H9 (cell line): Measurements from ENCODE around the gene TMC8. TPM values are rescaled to one million over a fixed set of nuclear protein-coding genes. Genes with fewer than 3 reads are reported as not detected.

Source experiments
- DNase-seq: peaks from one replicate; pipeline ENCODE4 v3.0.0-alpha.2; 2017
- H2AFZ ChIP-seq: one replicate; pipeline ENCODE4 v1.6.1; 2013; ENCODE audit warnings: mild to moderate bottlenecking, low read length, control low read depth, moderate library complexity
- H2AK5ac ChIP-seq: 2 replicates; pipeline ENCODE4 v1.6.1; 2013; ENCODE audit warnings: low read length, control low read depth, mixed read lengths; ENCODE audit not compliant: insufficient read length
- H2BK120ac ChIP-seq: one replicate; pipeline ENCODE4 v1.6.1; 2013; ENCODE audit warnings: low read depth, mild to moderate bottlenecking, low read length, control low read depth, inconsistent platforms; ENCODE audit not compliant: poor library complexity, severe bottlenecking
- H2BK12ac ChIP-seq: 2 replicates; pipeline ENCODE4 v1.6.1; 2013; ENCODE audit warnings: low read length, control low read depth, mixed read lengths, low read depth; ENCODE audit not compliant: insufficient read length
- H2BK15ac ChIP-seq: 2 replicates; pipeline ENCODE4 v1.6.1; 2013; ENCODE audit warnings: low read depth, low read length, control low read depth
- H2BK20ac ChIP-seq: one replicate; pipeline ENCODE4 v1.6.1; 2013; ENCODE audit warnings: low read depth, mild to moderate bottlenecking, low read length, control low read depth, inconsistent platforms; ENCODE audit not compliant: poor library complexity, severe bottlenecking
- H2BK5ac ChIP-seq: 2 replicates; pipeline ENCODE4 v1.6.1; 2013; ENCODE audit warnings: low read length, control low read depth, mixed read lengths; ENCODE audit not compliant: insufficient read length
- H3K14ac ChIP-seq: 2 replicates; pipeline ENCODE4 v1.6.1; 2013; ENCODE audit warnings: low read length, control low read depth; ENCODE audit not compliant: insufficient read depth
- H3K18ac ChIP-seq: 2 replicates; pipeline ENCODE4 v1.6.1; 2013; ENCODE audit warnings: low read depth, mild to moderate bottlenecking, mixed read lengths, low read length, control low read depth; ENCODE audit not compliant: insufficient read length
- H3K23ac ChIP-seq: 2 replicates; pipeline ENCODE4 v1.6.1; 2013; ENCODE audit warnings: low read length, control low read depth, mixed read lengths, low read depth; ENCODE audit not compliant: insufficient read length
- H3K23me2 ChIP-seq: 2 replicates; pipeline ENCODE4 v1.6.1; 2013; ENCODE audit warnings: low read depth, mild to moderate bottlenecking, mixed read lengths, low read length, control low read depth; ENCODE audit not compliant: insufficient read length, poor library complexity, severe bottlenecking
- H3K27ac ChIP-seq: 2 replicates; pipeline ENCODE4 v1.5.1; 2013; ENCODE audit warnings: low read length, control low read depth, mixed read lengths, low read depth; ENCODE audit not compliant: insufficient read length
- H3K27me3 ChIP-seq: 2 replicates; pipeline ENCODE4 v1.6.1; 2013; ENCODE audit warnings: low read length, control low read depth, inconsistent platforms; ENCODE audit not compliant: insufficient read depth
- H3K4ac ChIP-seq: 2 replicates; pipeline ENCODE4 v1.6.1; 2013; ENCODE audit warnings: low read depth, mild to moderate bottlenecking, control low read depth, inconsistent platforms, low read length, moderate library complexity
- H3K4me1 ChIP-seq: 2 replicates; pipeline ENCODE4 v1.6.1; 2013; ENCODE audit warnings: low read length, control low read depth, inconsistent platforms; ENCODE audit not compliant: insufficient read depth
- H3K4me2 ChIP-seq: 2 replicates; pipeline ENCODE4 v1.6.1; 2013; ENCODE audit warnings: low read length, control low read depth, mixed read lengths; ENCODE audit not compliant: insufficient read length, insufficient read depth
- H3K56ac ChIP-seq: 2 replicates; pipeline ENCODE4 v1.6.1; 2013; ENCODE audit warnings: low read depth, mild to moderate bottlenecking, mixed read lengths, low read length, control low read depth; ENCODE audit not compliant: insufficient read length
- H3K79me1 ChIP-seq: 2 replicates; pipeline ENCODE4 v1.6.1; 2013; ENCODE audit warnings: low read depth, mild to moderate bottlenecking, moderate library complexity, low read length, control low read depth, inconsistent platforms; ENCODE audit not compliant: insufficient read depth, poor library complexity, severe bottlenecking
- H3K79me2 ChIP-seq: 2 replicates; pipeline ENCODE4 v1.6.1; 2013; ENCODE audit warnings: low read length, control low read depth, inconsistent platforms; ENCODE audit not compliant: insufficient read depth
- H3K9ac ChIP-seq: 2 replicates; pipeline ENCODE4 v1.6.1; 2013; ENCODE audit warnings: low read length, control low read depth, mixed read lengths; ENCODE audit not compliant: insufficient read length; ENCODE audit errors: extremely low read depth
- H3K9me3 ChIP-seq: one replicate; pipeline ENCODE4 v1.6.1; 2013; ENCODE audit warnings: low read depth, low read length, inconsistent platforms; ENCODE audit not compliant: control insufficient read depth
- H3T11ph ChIP-seq: one replicate; pipeline ENCODE4 v1.6.1; 2013; ENCODE audit warnings: mild to moderate bottlenecking, low read length, control low read depth, inconsistent platforms
- H4K20me1 ChIP-seq: one replicate; pipeline ENCODE4 v1.6.1; 2013; ENCODE audit not compliant: control insufficient read depth, insufficient read length, insufficient read depth
- H4K5ac ChIP-seq: 2 replicates; pipeline ENCODE4 v1.6.1; 2013; ENCODE audit warnings: low read depth, mild to moderate bottlenecking, mixed read lengths, low read length, control low read depth; ENCODE audit not compliant: insufficient read length
- H4K8ac ChIP-seq: replicated peaks from 2 replicates; pipeline ENCODE4 v1.6.1; 2013; ENCODE audit warnings: low read length, control low read depth, mixed read lengths, low read depth; ENCODE audit not compliant: insufficient read length
- H4K91ac ChIP-seq: 2 replicates; pipeline ENCODE4 v1.6.1; 2013; ENCODE audit warnings: low read depth, mild to moderate bottlenecking, moderate library complexity, mixed read lengths, low read length, control low read depth; ENCODE audit not compliant: insufficient read length
- H3K27ac Mint-ChIP-seq, 3 experiments: 2 replicates in 2 of 3; 3 replicates in 1 of 3; pipeline ENCODE4 v1.8.0; 2020 to 2021; ENCODE audit warnings: mixed read lengths in 3 of 3, mild to moderate bottlenecking in 1 of 3, moderate library complexity in 1 of 3
- H3K27me3 Mint-ChIP-seq: 2 replicates; pipeline ENCODE4 v1.8.0; 2021; ENCODE audit warnings: low read depth, mild to moderate bottlenecking, moderate library complexity, mixed read lengths
- H3K36me3 Mint-ChIP-seq, 3 experiments: 2 replicates in 2 of 3; 3 replicates in 1 of 3; pipeline ENCODE4 v1.8.0; 2020 to 2021; ENCODE audit warnings: low read depth in 3 of 3, mixed read lengths in 3 of 3; ENCODE audit not compliant: insufficient read depth in 1 of 3
- H3K4me1 Mint-ChIP-seq, 2 experiments: 2 replicates each; pipeline ENCODE4 v1.8.0; 2020; ENCODE audit warnings: mixed read lengths in 2 of 2
- H3K4me3 Mint-ChIP-seq, 2 experiments: 2 replicates in 1 of 2; 3 replicates in 1 of 2; pipeline ENCODE4 v1.8.0; 2020 to 2021; ENCODE audit warnings: mild to moderate bottlenecking in 2 of 2, mixed read lengths in 2 of 2, moderate library complexity in 1 of 2
- H3K9me3 Mint-ChIP-seq, 2 experiments: 2 replicates in 1 of 2; 3 replicates in 1 of 2; pipeline ENCODE4 v1.8.0; 2020; ENCODE audit warnings: mild to moderate bottlenecking in 2 of 2, mixed read lengths in 2 of 2, moderate library complexity in 1 of 2
- WGBS: extraction: QIAGEN DNeasy Blood & Tissue Kit; methylation state at CpG from one replicate; pipeline ENCODE4 v1.1.7; 2013; ENCODE audit warnings: missing lambda C conversion rate, low lambda C conversion rate, mixed read lengths; ENCODE audit not compliant: insufficient read length; ENCODE audit errors: extremely low coverage; 5-methylcytosine and 5-hydroxymethylcytosine counted together
- total RNA-seq: library from RNA; stranded (reverse); gene quantifications from 2 replicates; pipeline ENCODE4 v1.2.1, GENCODE V29; 2021
- TF ChIP-seq, protein P1 (sequence below): fragments of 200-600 bp; sonication (generic); conservative IDR thresholded peaks from 3 replicates; pipeline ENCODE4 v1.8.0; 2021; ENCODE audit warnings: antibody characterized with exemption, mild to moderate bottlenecking

TMC8 gene
- total RNA-seq, 1 experiment from 2014 or later: 1.0 TPM

DNA sequence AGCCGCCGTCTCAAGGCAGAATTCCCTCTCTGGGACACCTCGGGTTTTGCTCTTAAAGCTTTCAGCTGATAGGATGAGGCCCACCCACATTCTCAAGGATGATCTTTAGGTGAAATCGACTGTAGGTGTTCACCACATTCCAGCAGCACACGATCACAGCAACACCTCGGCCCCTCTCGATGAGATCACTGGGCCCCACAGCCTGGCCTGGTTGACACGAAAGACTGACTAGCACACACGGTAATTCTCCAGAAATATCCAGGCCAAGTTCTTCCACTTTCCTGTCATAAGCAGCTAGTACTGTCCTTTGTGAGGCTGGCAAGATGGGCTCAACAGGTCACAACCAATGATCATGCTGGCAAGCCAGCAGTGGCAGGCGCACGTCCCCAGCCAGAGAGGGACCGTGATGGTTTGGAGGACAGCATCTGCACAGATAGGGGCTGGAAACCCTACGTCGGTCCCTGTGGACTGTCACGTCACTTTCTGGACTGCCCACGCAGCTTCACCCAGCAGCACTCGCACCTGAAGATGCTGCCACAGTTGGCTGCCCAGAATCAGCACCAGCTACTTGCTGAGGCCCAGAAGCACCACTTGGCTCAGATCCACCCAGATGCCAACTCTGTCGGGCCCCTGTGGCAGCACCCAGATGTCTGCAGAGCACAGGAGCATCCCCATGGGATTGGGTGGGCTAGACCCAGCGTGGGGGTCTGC is 19.4 kb upstream of the TMC8 start:
- H4K5ac ChIP-seq: no peak overlapping the region
- no peak overlapping the region for H2BK20ac ChIP-seq
- no peaks in the 10 kb centered on the region for H3K9me3 ChIP-seq
- H2BK120ac ChIP-seq: no peak overlapping the region
- H3K4ac ChIP-seq: no peak overlapping the region
- no peak for DNase-seq
- no peak overlapping the region for H3T11ph ChIP-seq
- TF ChIP-seq, protein P1, sequence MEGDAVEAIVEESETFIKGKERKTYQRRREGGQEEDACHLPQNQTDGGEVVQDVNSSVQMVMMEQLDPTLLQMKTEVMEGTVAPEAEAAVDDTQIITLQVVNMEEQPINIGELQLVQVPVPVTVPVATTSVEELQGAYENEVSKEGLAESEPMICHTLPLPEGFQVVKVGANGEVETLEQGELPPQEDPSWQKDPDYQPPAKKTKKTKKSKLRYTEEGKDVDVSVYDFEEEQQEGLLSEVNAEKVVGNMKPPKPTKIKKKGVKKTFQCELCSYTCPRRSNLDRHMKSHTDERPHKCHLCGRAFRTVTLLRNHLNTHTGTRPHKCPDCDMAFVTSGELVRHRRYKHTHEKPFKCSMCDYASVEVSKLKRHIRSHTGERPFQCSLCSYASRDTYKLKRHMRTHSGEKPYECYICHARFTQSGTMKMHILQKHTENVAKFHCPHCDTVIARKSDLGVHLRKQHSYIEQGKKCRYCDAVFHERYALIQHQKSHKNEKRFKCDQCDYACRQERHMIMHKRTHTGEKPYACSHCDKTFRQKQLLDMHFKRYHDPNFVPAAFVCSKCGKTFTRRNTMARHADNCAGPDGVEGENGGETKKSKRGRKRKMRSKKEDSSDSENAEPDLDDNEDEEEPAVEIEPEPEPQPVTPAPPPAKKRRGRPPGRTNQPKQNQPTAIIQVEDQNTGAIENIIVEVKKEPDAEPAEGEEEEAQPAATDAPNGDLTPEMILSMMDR: no peak
- no peak overlapping the region for H2BK5ac ChIP-seq
- Mint-ChIP-seq H3K9me3 (no peaks in the 10 kb centered on the region), H3K27me3 (no peaks in the 10 kb centered on the region; the same call in 1 of the 2 replicates), H3K4me1 (peaks cover 2% of the 10 kb centered on the region in 2 experiments; a peak in 3 of 4 replicates), H3K36me3 (peaks cover 2 to 38% (median 10%) of the 10 kb centered on the region in 3 experiments; a peak in 4 of 7 replicates), H3K4me3 (no peak overlapping the region), H3K27ac (0 out of 7 replicates have a peak overlapping the region, but pooled peaks of 1 of the 3 experiments have one; percentile 73)
- H3K18ac ChIP-seq: no peak overlapping the region
- no peak overlapping the region for H2BK15ac ChIP-seq
- no peak overlapping the region for H2AFZ ChIP-seq
- H3K4me1 ChIP-seq: no peaks in the 10 kb centered on the region
- no peak overlapping the region for H4K8ac ChIP-seq
- no peak overlapping the region for H4K91ac ChIP-seq
- H3K27ac ChIP-seq: no peak overlapping the region
- H3K56ac ChIP-seq: no peak overlapping the region
- no peaks in the 10 kb centered on the region for H3K23me2 ChIP-seq
- H3K4me2 ChIP-seq: no peak overlapping the region
- H3K27me3 ChIP-seq: no peaks in the 10 kb centered on the region
- H3K23ac ChIP-seq: no peak overlapping the region
- H2BK12ac ChIP-seq: no peak overlapping the region
- H2AK5ac ChIP-seq: no peak overlapping the region
- H4K20me1 ChIP-seq: no peaks in the 10 kb centered on the region
- no peaks in the 10 kb centered on the region for H3K79me1 ChIP-seq
- no peak overlapping the region for H3K9ac ChIP-seq
- no peak overlapping the region for H3K14ac ChIP-seq
- WGBS: no CpG with 5 or more reads among the region's 19 CpGs
- no peaks in the 10 kb centered on the region for H3K79me2 ChIP-seq
